Esophagus muscularis mucosa (tissue), 4 donors: ENCODE results near the gene PHF20. TPM values are rescaled to one million over a fixed set of nuclear protein-coding genes. Genes with fewer than 3 reads are reported as not detected.

ENCODE experiments used
- DNase-seq: peaks from one replicate; pipeline ENCODE4 v3.0.0-alpha.2; 2017; ENCODE audit errors: extremely low spot score
- H3K27ac ChIP-seq, 4 donors: fragments of 200-600 bp; sonication (generic); replicated peaks in 1 of 4; 1 replicate in 3 of 4; 2 replicates in 1 of 4; pipeline ENCODE4 v1.5.1; 2016 to 2019; ENCODE audit warnings: mild to moderate bottlenecking in 1 of 4
- H3K27me3 ChIP-seq, 4 donors: fragments of 200-600 bp; sonication (generic); one replicate each; pipeline versions ENCODE4 v1.5.1 to v1.6.0; 2016 to 2019
- H3K36me3 ChIP-seq, 4 donors: fragments of 200-600 bp; sonication (generic); one replicate each; pipeline ENCODE4 v1.5.1; 2016 to 2019
- H3K4me1 ChIP-seq, 4 donors: fragments of 200-600 bp; sonication (generic); one replicate each; pipeline ENCODE4 v1.5.1; 2016 to 2019
- H3K4me3 ChIP-seq, 4 donors: fragments of 200-600 bp; sonication (generic); 1 replicate in 2 of 4; 2 replicates in 2 of 4; pipeline ENCODE4 v1.5.1; 2016 to 2019; ENCODE audit warnings: mild to moderate bottlenecking in 4 of 4, moderate library complexity in 1 of 4
- H3K9me3 ChIP-seq, 4 donors: fragments of 200-600 bp; sonication (generic); 1 replicate in 3 of 4; 2 replicates in 1 of 4; pipeline ENCODE4 v1.5.1; 2016 to 2019
- EP300 ChIP-seq: sonication (generic); formaldehyde crosslinking; IDR thresholded peaks from one replicate; pipeline ENCODE4 v1.6.1; 2017; ENCODE audit warnings: antibody characterized with exemption
- POLR2A ChIP-seq: fragments of 450-650 bp; IDR thresholded peaks from one replicate; pipeline ENCODE4 v1.6.1; 2017; ENCODE audit warnings: antibody characterized with exemption, moderate library complexity, mild to moderate bottlenecking, low read depth
- POLR2AphosphoS5 ChIP-seq, 2 donors: sonication (generic); formaldehyde crosslinking; IDR thresholded peaks; one replicate each; pipeline ENCODE4 v1.6.1; 2017; ENCODE audit warnings: antibody characterized with exemption in 2 of 2
- WGBS: methylation state at CpG from one replicate; pipeline ENCODE4 v1.1.5; 2018; 5-methylcytosine and 5-hydroxymethylcytosine counted together
- intact Hi-C: fragments of 100-400 bp; cut with DNase I; formaldehyde crosslinking; loops from one replicate; pipeline ENCODE4 v1.15.1; 2023
- total RNA-seq, 4 donors: library from RNA; depleted of rRNA; stranded (reverse); fragments of >200 nt; gene quantifications; one replicate each; pipeline versions ENCODE4 v1.1.0 to v1.2.1, GENCODE V29; 2016
- TF ChIP-seq, protein P1 (sequence below), 3 experiments: fragments of 200-600 bp in 2 of 3; fragments of 450-650 bp in 1 of 3; sonication (generic) in 2 of 3; IDR thresholded peaks; one replicate each; pipeline ENCODE4 v1.5.1; 2017 to 2019; ENCODE audit warnings: antibody characterized with exemption in 3 of 3, mild to moderate bottlenecking in 2 of 3, moderate library complexity in 1 of 3

Gene PHF20
- total RNA-seq, 4 donors from 2014 or later, result 45.9 to 62.2 (median 48.0) TPM

DNA sequence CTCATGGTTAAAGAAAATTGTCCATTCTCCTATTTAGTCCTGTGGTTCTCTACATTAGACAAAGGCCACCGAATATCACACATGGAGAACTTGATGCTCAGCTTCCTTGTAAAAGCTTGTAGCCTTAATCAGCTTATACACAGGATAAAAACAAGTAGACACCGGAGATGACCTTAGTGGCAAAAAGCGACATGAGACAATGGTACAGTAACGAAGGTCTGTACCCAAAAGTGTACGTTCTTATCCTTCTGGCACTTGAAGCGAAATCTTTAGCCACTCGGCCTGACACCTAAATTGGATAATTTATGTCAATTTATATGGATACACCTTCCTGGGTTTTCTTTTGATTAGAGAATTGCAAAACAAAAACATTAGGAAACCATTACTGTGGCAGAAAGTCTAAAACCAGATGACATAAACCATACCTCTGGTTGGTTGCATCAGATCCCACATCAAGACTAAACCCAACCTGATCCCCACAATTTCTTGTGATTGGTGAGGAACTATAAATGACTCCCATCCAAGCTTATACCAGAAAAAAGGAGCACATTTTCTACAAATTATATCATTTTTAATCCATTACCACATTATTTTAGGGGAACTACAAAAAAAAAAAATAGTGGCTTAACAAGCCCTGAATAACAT lies 35.9 kb upstream of the PHF20 start:
- DNase-seq, result no peak
- Histone ChIP-seq H3K4me1 (peaks cover 85 to 99% (median 97%) of the 10 kb centered on the region in 4 donors), H3K4me3 (peak overlapping the region in 3 of 4 donors; percentile 4 to 17 (median 16)), H3K27ac (peak overlapping the region; percentile 10 to 41 (median 28)), H3K27me3 (no peaks in the 10 kb centered on the region), H3K36me3 (peaks cover 53 to 98% (median 82%) of the 10 kb centered on the region in 4 donors), H3K9me3 (no peaks in the 10 kb centered on the region)
- WGBS, result 50% methylated on average over 7 of the region's 7 CpGs
- intact Hi-C loops, result no loop called here
- TF ChIP-seq POLR2A, result no peak
- TF ChIP-seq EP300, result no peak
- TF ChIP-seq, protein P1, sequence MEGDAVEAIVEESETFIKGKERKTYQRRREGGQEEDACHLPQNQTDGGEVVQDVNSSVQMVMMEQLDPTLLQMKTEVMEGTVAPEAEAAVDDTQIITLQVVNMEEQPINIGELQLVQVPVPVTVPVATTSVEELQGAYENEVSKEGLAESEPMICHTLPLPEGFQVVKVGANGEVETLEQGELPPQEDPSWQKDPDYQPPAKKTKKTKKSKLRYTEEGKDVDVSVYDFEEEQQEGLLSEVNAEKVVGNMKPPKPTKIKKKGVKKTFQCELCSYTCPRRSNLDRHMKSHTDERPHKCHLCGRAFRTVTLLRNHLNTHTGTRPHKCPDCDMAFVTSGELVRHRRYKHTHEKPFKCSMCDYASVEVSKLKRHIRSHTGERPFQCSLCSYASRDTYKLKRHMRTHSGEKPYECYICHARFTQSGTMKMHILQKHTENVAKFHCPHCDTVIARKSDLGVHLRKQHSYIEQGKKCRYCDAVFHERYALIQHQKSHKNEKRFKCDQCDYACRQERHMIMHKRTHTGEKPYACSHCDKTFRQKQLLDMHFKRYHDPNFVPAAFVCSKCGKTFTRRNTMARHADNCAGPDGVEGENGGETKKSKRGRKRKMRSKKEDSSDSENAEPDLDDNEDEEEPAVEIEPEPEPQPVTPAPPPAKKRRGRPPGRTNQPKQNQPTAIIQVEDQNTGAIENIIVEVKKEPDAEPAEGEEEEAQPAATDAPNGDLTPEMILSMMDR (IDR thresholded peaks at IDR 0.05), result no peak
- TF ChIP-seq POLR2AphosphoS5 (IDR thresholded peaks at IDR 0.05), result no peak

DNA sequence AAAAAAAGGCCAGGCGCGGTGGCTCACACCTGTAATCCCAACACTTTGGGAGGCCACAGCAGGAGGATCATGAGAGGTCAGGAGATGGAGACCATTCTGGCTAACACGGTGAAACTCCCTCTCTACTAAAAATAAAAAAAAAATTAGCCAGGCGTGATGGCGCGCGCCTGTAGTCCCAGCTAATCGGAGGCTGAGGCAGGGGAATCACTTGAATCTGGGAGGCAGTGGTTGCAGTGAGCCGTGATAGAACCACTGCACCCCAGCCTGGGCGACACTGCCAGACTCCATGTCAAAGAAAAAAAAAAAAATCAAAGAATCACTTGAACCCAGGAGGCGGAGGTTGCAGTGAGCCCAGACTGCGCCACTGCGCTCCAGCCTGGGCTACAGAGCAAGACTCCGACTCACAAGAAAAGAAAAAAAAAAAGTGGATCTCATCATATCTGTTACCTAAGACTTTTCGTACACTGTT lies 33.9 kb upstream of the PHF20 start:
- TF ChIP-seq POLR2AphosphoS5 (IDR thresholded peaks at IDR 0.05), result no peak
- TF ChIP-seq, protein P1 (IDR thresholded peaks at IDR 0.05), result no peak
- TF ChIP-seq EP300, result no peak
- peaks cover 38 to 79% (median 68%) of the 10 kb centered on the region in 4 donors for H3K36me3 ChIP-seq
- 89% methylated on average over 15 of the region's 15 CpGs for WGBS
- intact Hi-C loops, result no loop called here
- DNase-seq, result no peak
- peak overlapping the region in 1 of 4 donors; percentile 26 for H3K4me3 ChIP-seq
- no peaks in the 10 kb centered on the region for H3K27me3 ChIP-seq
- peaks cover 73 to 81% (median 78%) of the 10 kb centered on the region in 4 donors for H3K4me1 ChIP-seq
- H3K27ac ChIP-seq, result peak overlapping the region in 2 of 4 donors; percentile 30 to 99
- H3K9me3 ChIP-seq, result no peaks in the 10 kb centered on the region

DNA sequence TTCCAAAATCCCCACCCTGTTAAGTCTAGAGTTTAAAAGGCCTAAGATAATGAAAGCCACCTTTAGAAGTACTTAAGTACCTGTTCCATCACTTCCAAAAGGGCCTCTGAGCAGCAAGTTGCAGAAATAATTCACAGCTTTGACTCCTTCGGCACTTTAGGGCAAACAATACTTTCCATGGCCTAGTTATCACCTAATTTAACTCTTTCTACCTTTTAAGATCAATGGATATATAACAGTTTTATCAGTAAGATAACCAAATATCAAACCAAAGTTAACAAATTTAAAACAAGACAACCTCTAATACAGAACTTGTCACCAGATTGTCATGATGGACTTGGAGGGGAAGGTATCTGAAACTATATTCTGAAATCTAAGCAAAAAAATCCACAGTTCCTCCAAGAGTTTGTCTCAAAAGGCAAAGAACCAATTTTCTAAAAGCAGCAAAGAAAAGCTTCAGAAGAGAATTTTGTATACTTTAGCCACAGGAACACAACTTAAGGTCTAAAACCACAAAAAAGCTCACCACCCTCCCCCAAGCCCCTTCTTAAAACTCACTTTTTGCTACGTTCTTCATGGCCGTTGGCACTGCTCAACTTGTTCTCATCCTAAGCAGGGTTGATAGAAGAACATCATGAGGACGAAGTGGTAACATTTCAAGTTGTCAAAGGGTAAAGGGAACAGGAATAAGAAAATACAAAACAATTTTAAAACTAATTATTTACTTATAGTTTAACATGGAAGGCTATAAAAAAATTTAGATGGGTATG lies 33.2 kb upstream of the PHF20 start:
- peaks cover 72 to 81% (median 78%) of the 10 kb centered on the region in 4 donors for H3K4me1 ChIP-seq
- H3K27me3 ChIP-seq, result no peaks in the 10 kb centered on the region
- H3K27ac ChIP-seq, result peak overlapping the region in 3 of 4 donors; percentile 21 to 99 (median 30)
- peak overlapping the region in 3 of 4 donors; percentile 19 to 91 (median 83) for H3K4me3 ChIP-seq
- 41% methylated on average over 4 of the region's 4 CpGs for WGBS
- TF ChIP-seq EP300 (no peak), POLR2AphosphoS5 (IDR thresholded peaks at IDR 0.05) (no peak), POLR2A (no peak)
- TF ChIP-seq, protein P1 (IDR thresholded peaks at IDR 0.05), result no peak
- H3K36me3 ChIP-seq, result peaks cover 31 to 72% (median 63%) of the 10 kb centered on the region in 4 donors
- no peaks in the 10 kb centered on the region for H3K9me3 ChIP-seq
- no peak for DNase-seq
- intact Hi-C loops, result no loop called here

DNA sequence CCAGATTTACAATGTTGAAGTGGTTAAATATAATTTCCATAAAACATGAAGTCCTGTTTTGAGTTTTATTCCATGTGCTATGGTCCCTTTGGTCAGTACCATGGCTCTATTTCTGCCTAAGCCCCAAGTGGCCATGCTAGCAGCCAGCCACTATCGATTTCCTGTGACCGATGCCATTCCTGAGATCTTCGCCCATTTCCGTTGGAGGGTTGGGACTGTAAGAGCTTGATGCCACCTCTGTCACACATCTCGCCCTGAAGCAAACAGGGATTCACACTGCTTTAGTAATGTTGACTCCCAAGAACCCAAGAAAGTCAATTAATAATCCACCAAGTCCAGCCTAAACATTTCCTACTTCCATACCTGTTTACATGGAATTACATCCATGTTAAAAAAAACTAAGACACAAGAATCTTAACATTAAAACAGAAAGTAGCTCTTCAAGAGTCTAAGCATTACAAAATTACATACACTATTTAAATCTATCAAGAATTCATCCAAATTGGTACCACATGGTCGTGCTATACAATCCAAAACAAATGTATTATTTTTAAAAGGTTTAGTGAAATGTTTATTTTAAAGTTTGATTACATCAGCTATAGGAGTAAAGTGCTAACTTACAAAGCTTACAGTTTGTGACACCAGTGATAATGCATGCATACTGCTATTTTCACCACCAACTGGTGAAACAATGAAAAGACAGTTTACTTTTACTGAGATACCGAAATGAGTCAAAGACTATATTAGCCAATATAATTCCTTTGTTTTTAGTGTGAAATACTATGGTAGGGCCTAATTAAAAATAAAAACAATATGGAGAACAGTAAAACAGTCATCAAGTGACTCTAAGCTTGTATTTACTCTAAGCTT lies 32.3 kb upstream of the PHF20 start:
- Histone ChIP-seq H3K36me3 (peaks cover 25 to 63% (median 54%) of the 10 kb centered on the region in 4 donors), H3K9me3 (no peaks in the 10 kb centered on the region), H3K27ac (peak overlapping the region; percentile 99 to 100 (median 100)), H3K4me1 (peaks cover 63 to 77% (median 73%) of the 10 kb centered on the region in 4 donors), H3K27me3 (no peaks in the 10 kb centered on the region), H3K4me3 (peak overlapping the region; percentile 83 to 91 (median 84))
- DNase-seq, result no peak
- TF ChIP-seq EP300, result no peak
- no peak for TF ChIP-seq POLR2A
- TF ChIP-seq, protein P1 (IDR thresholded peaks at IDR 0.05), result no peak
- intact Hi-C loops, result loop anchor here (5.0 kb wide), 1 partner anchor 143 kb away; no protein-coding TSS in a partner anchor
- WGBS, result 43% methylated on average over 7 of the region's 7 CpGs
